MM.1S (cell line): ENCODE measurements around the gene TSPAN5.

Source experiments
- CTCF ChIP-seq: fragments of 300-600 bp; sonication (generic); IDR thresholded peaks from 2 replicates; pipeline ENCODE4 v1.5.1; 2016; ENCODE audit warnings: antibody characterized with exemption, low read length, mixed read lengths
- EZH2 ChIP-seq: fragments of 300-600 bp; sonication (generic); optimal IDR thresholded peaks from 2 replicates; pipeline ENCODE3; 2017; ENCODE audit warnings: low read depth, mild to moderate bottlenecking, antibody characterized with exemption, low read length, mixed read lengths
- EZH2phosphoT487 ChIP-seq: fragments of 300-600 bp; sonication (generic); IDR thresholded peaks from 2 replicates; pipeline ENCODE4 v1.6.1; 2018; ENCODE audit warnings: antibody characterized with exemption, low read length

GRCh38 chr4:98536631-98537030, 121.8 kb downstream of the TSPAN5 start:
- no peak for TF ChIP-seq CTCF
- TF ChIP-seq EZH2: no peak
- TF ChIP-seq EZH2phosphoT487: no peak
